ENCODE data around the gene NRARP.

- TF ChIP-seq EP300 (IDR thresholded peaks at IDR 0.05) (no peak), CTCF (IDR thresholded peaks at IDR 0.05) (no peak)
Measured at GRCh38 chr9:137323531-137324331, 21.7 kb upstream of the NRARP start.
